Mesothelial cell of epicardium (in vitro differentiated cells): ENCODE results near the gene CANT1. TPM values are rescaled to one million over a fixed set of nuclear protein-coding genes. Genes with fewer than 3 reads are reported as not detected.

ENCODE experiments used
- DNase-seq, 2 experiments: peaks; one replicate each; pipeline ENCODE4 v3.0.0; 2021; ENCODE audit warnings: low spot score in 2 of 2; ENCODE audit not compliant: unreplicated experiment in 2 of 2
- H3K27ac Mint-ChIP-seq: 2 replicates; pipeline ENCODE4 v1.8.0; 2021; ENCODE audit warnings: mixed read lengths
- H3K27me3 Mint-ChIP-seq: 2 replicates; pipeline ENCODE4 v1.8.0; 2021; ENCODE audit warnings: low read depth, mixed read lengths
- H3K36me3 Mint-ChIP-seq: 2 replicates; pipeline ENCODE4 v1.8.0; 2021; ENCODE audit warnings: mixed read lengths
- H3K4me1 Mint-ChIP-seq: 2 replicates; pipeline ENCODE4 v1.8.0; 2021; ENCODE audit warnings: mixed read lengths
- H3K4me3 Mint-ChIP-seq: 2 replicates; pipeline ENCODE4 v1.8.0; 2021; ENCODE audit warnings: mild to moderate bottlenecking, moderate library complexity, mixed read lengths
- H3K9me3 Mint-ChIP-seq: 2 replicates; pipeline ENCODE4 v1.8.0; 2021; ENCODE audit warnings: mixed read lengths
- total RNA-seq: library from RNA; stranded (reverse); gene quantifications from 3 replicates; pipeline ENCODE4 v1.2.1, GENCODE V29; 2021
- TF ChIP-seq, protein P1 (sequence below): fragments of 200-600 bp; sonication (generic); IDR thresholded peaks from one replicate; pipeline ENCODE4 v1.5.0; 2021; ENCODE audit warnings: antibody characterized with exemption; ENCODE audit not compliant: unreplicated experiment

CANT1 gene
- total RNA-seq, 1 donor from 2014 or later: 68.2 TPM

DNA sequence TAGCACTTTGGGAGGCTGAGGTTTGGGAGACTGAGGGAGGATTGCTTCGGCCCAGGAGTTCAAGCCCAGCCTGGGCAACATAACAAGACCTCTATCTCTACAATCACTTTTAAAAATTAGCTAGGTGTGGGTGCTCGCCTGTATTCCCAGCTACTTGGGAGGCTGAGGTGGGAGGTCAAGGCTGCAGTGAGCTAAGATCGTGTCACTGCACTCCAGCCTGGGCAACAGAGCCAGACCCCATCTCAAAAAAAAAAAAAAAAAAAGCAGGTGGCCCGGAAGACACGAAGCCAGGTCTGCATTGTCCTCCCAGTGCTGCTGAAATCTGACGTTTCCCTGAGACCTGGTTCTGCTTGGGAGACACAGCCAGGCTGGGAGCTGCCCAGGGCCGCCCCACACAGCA, 65.5 kb downstream of the CANT1 start:
- Mint-ChIP-seq H3K36me3 (no peaks in the 10 kb centered on the region), H3K27ac (no peak overlapping the region), H3K9me3 (no peaks in the 10 kb centered on the region), H3K27me3 (no peaks in the 10 kb centered on the region), H3K4me1 (peaks cover 21% of the 10 kb centered on the region), H3K4me3 (no peak overlapping the region)
- TF ChIP-seq, protein P1, sequence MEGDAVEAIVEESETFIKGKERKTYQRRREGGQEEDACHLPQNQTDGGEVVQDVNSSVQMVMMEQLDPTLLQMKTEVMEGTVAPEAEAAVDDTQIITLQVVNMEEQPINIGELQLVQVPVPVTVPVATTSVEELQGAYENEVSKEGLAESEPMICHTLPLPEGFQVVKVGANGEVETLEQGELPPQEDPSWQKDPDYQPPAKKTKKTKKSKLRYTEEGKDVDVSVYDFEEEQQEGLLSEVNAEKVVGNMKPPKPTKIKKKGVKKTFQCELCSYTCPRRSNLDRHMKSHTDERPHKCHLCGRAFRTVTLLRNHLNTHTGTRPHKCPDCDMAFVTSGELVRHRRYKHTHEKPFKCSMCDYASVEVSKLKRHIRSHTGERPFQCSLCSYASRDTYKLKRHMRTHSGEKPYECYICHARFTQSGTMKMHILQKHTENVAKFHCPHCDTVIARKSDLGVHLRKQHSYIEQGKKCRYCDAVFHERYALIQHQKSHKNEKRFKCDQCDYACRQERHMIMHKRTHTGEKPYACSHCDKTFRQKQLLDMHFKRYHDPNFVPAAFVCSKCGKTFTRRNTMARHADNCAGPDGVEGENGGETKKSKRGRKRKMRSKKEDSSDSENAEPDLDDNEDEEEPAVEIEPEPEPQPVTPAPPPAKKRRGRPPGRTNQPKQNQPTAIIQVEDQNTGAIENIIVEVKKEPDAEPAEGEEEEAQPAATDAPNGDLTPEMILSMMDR: no peak
- DNase-seq: no peak

Other genes with a start within 250 kb of the CANT1 start
- 40.3 to 44.3 TPM (median 42.8 TPM) in 3 replicates for gene CYTH1, start 227.5 kb downstream of the CANT1 start, total RNA-seq
- gene USP36, start 168.9 kb downstream of the CANT1 start, total RNA-seq: 62.0 to 63.0 TPM (median 62.5 TPM) in 3 replicates
- 3.2 to 4.2 TPM (median 3.8 TPM) in 3 replicates for gene CEP295NL, start 106.6 kb downstream of the CANT1 start, total RNA-seq
- 106 to 109 TPM (median 106 TPM) in 3 replicates for gene TIMP2, start 84.4 kb downstream of the CANT1 start, total RNA-seq
- 373 to 393 TPM (median 375 TPM) in 3 replicates for gene LGALS3BP, start 29.8 kb downstream of the CANT1 start, total RNA-seq
- 21.9 to 22.1 TPM (median 22.1 TPM) in 3 replicates for gene C1QTNF1, start 14.4 kb upstream of the CANT1 start, total RNA-seq
- 72.5 to 77.7 TPM (median 76.2 TPM) in 3 replicates for gene ENGASE, start 65.1 kb upstream of the CANT1 start, total RNA-seq